Pancreas (tissue), 10 donors: ENCODE results near the gene SLC1A3. TPM values are rescaled to one million over a fixed set of nuclear protein-coding genes. Genes with fewer than 3 reads are reported as not detected.

ENCODE experiments used
- ATAC-seq, 4 donors: fragments of 200-7000 bp; cut with Tn5 transposase; one replicate each; pipeline versions ENCODE4 v1.8.0 to v1.9.1; 2020; ENCODE audit warnings: mild to moderate bottlenecking in 4 of 4, moderate library complexity in 4 of 4
- DNase-seq, 6 donors: peaks; one replicate each; pipeline ENCODE4 v3.0.0-alpha.2; 2020
- FAIRE-seq: peaks from 2 replicates; lab custom pipeline; 2012; peaks lifted over from hg19 to GRCh38; lab: Jason Lieb, UNC
- H3K27ac ChIP-seq, 4 donors: fragments of 200-600 bp; sonication (generic); 1 replicate in 3 of 4; 2 replicates in 1 of 4; pipeline versions ENCODE4 v1.5.0 to v1.8.0; 2020
- H3K27me3 ChIP-seq, 4 donors: fragments of 200-600 bp; one replicate each; pipeline ENCODE4 v1.8.0; 2021
- H3K36me3 ChIP-seq, 3 donors: fragments of 200-600 bp; sonication (generic) in 1 of 3; one replicate each; pipeline versions ENCODE4 v1.5.0 to v1.8.0; 2020 to 2021
- H3K4me1 ChIP-seq, 3 donors: fragments of 200-600 bp; one replicate each; pipeline ENCODE4 v1.8.0; 2021
- H3K4me3 ChIP-seq, 4 donors: fragments of 200-600 bp; sonication (generic) in 2 of 4; one replicate each; pipeline versions ENCODE4 v1.5.0 to v1.8.0; 2020 to 2021
- H3K9me3 ChIP-seq, 4 donors: fragments of 200-600 bp; one replicate each; pipeline ENCODE4 v1.8.0; 2021
- WGBS, 2 donors: extraction: QIAGEN DNeasy Blood & Tissue Kit; methylation state at CpG; one replicate each; pipeline ENCODE4 v1.1.7; 2013; 5-methylcytosine and 5-hydroxymethylcytosine counted together
- intact Hi-C, 3 donors: fragments of 100-400 bp; cut with DNase I; formaldehyde crosslinking; loops; one replicate each; pipeline versions ENCODE4 v1.11.1 to v1.14.2; 2022
- polyA plus RNA-seq, 2 donors: library from polyadenylated mRNA; stranded (reverse); fragments of 200-250 nt; gene quantifications; one replicate each; pipeline ENCODE4 v1.2.3, GENCODE V29; 2013
- total RNA-seq, 6 donors: library from RNA; stranded (reverse); fragmentation: NEBNext Ultra II Directional in 4 of 6; extraction: Animal tissue kit (Norgen Biotek cat#: 25700) in 4 of 6; gene quantifications; one replicate each; pipeline versions ENCODE4 v1.2.1 to v1.2.4, GENCODE V29; 2021 to 2023
- TF ChIP-seq, protein P1 (sequence below), 4 donors: fragments of 200-600 bp; sonication (generic) in 3 of 4; IDR thresholded peaks; one replicate each; pipeline versions ENCODE4 v1.5.0 to v1.8.0; 2021; ENCODE audit warnings: antibody characterized with exemption in 4 of 4
- donor health status: healthy with polysubstance abuse.
- donor health status: DM: no; HTN: no; CAD: no; lungs with moderate emphysema.
- donor health status: DM: no; HTN: no; CAD: no.
- donor health status: control.
- donor health status: control.
- donor health status: Bipolar disorder and iron deficiency.
- donor health status: DM: yes; HTN: yes; CAD: no.
- donor health status: DM: no; HTN: no; CAD: no.
- donor health status: DM: no; HTN: no; CAD: no.
- donor health status: DM: yes; HTN: yes; CAD: no.

SLC1A3 gene
- total and polyA plus RNA-seq, 8 donors = 0.87 to 21.0 (median 1.7) TPM

DNA sequence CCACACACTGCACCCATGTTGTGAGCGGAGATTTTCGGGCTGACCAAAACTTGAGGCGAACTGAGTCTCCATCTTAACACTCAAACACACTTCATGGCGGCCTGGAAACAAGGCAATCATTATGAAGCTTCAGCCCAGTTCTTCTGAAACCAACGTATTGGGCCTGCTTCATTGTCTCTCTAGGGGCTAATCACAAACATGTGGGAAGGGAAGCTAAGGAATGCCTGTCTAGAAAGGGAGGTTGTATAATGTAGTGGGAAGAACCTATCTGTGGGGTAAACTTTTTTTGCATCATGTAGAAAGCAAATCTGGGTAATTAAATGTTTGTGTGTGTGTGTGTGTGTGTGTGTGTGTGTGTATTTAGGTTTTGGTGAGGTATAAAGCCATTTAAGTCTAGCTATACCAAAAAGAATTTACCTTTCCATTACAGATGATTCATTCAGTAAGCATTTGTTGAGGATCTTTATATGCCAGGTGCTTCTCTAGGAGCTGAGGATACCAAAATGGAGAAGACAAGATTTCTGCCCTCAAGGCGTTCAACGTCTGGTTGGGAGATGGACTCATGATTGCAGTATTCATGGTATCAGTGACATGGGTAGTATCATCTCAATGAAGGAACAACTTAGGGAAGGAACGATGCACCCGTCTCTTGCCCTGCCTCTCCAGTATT, 29.4 kb downstream of the SLC1A3 start:
- no peaks in the 10 kb centered on the region for H3K4me1 ChIP-seq
- intact Hi-C loops = no loop called here
- FAIRE-seq (no peak), DNase-seq (no peak), ATAC-seq (no peak)
- no peak overlapping the region for H3K4me3 ChIP-seq
- H3K36me3 ChIP-seq = no peaks in the 10 kb centered on the region
- TF ChIP-seq, protein P1, sequence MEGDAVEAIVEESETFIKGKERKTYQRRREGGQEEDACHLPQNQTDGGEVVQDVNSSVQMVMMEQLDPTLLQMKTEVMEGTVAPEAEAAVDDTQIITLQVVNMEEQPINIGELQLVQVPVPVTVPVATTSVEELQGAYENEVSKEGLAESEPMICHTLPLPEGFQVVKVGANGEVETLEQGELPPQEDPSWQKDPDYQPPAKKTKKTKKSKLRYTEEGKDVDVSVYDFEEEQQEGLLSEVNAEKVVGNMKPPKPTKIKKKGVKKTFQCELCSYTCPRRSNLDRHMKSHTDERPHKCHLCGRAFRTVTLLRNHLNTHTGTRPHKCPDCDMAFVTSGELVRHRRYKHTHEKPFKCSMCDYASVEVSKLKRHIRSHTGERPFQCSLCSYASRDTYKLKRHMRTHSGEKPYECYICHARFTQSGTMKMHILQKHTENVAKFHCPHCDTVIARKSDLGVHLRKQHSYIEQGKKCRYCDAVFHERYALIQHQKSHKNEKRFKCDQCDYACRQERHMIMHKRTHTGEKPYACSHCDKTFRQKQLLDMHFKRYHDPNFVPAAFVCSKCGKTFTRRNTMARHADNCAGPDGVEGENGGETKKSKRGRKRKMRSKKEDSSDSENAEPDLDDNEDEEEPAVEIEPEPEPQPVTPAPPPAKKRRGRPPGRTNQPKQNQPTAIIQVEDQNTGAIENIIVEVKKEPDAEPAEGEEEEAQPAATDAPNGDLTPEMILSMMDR (IDR thresholded peaks at IDR 0.05) = no peak
- 77 to 89% methylated on average over 9 of the region's 9 CpGs for WGBS, 2 donors
- H3K9me3 ChIP-seq = no peaks in the 10 kb centered on the region
- H3K27ac ChIP-seq = no peak overlapping the region
- H3K27me3 ChIP-seq = no peaks in the 10 kb centered on the region

DNA sequence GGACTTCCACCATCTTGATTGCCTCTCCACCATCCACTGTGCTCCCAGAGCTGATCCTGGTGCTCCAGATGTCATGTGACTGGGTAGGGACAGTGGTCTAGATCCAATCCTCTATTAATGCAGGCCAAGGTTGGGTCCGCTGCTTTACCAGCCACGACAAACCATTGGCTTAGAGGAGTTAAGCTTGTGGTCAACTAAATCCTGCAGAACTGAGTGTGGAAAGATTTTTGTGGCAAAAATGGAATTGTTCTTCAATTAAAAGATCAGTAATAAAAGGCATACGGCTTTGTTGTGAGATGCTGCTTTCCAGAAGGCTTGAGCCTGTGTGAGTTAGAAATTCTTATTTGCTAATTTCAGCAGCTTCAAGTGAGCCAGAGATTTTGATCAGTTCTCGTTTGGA, 30.7 kb downstream of the SLC1A3 start:
- TF ChIP-seq, protein P1 (IDR thresholded peaks at IDR 0.05) = no peak
- DNase-seq (no peak), ATAC-seq (no peak), FAIRE-seq (no peak)
- no peaks in the 10 kb centered on the region for H3K36me3 ChIP-seq
- H3K9me3 ChIP-seq = no peaks in the 10 kb centered on the region
- intact Hi-C loops = no loop called here
- no peak overlapping the region for H3K4me3 ChIP-seq
- no peaks in the 10 kb centered on the region for H3K27me3 ChIP-seq
- H3K4me1 ChIP-seq = no peaks in the 10 kb centered on the region
- 67 to 76% methylated on average over 4 of the region's 4 CpGs for WGBS, 2 donors
- no peak overlapping the region for H3K27ac ChIP-seq

DNA sequence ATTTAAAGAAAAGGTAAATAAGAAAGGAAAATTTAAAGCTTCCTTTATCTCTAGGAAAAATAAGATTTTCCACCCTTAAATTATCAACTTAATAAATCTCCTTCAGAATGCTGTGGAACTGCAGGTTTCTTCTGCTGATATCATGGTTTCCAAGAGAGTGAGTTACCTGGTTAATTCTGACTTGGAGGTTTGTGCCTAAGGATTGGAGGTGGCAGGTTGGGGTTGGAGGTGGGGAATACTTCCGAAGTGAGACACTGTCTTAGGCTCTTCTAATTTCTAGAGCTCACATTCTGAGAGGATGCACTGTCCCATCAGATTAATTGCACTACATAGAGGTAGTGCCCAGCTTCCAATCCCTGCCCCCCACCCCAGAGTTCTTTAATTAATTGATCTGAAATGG, 31.1 kb downstream of the SLC1A3 start:
- Histone ChIP-seq H3K9me3 (no peaks in the 10 kb centered on the region), H3K4me3 (no peak overlapping the region), H3K36me3 (no peaks in the 10 kb centered on the region), H3K4me1 (no peaks in the 10 kb centered on the region), H3K27me3 (no peaks in the 10 kb centered on the region), H3K27ac (no peak overlapping the region)
- intact Hi-C loops = no loop called here
- no peak for FAIRE-seq
- TF ChIP-seq, protein P1 (IDR thresholded peaks at IDR 0.05) = no peak
- DNase-seq = no peak
- WGBS, 2 donors = 72 to 80% methylated on average over 1 of the region's 1 CpG
- ATAC-seq = no peak

DNA sequence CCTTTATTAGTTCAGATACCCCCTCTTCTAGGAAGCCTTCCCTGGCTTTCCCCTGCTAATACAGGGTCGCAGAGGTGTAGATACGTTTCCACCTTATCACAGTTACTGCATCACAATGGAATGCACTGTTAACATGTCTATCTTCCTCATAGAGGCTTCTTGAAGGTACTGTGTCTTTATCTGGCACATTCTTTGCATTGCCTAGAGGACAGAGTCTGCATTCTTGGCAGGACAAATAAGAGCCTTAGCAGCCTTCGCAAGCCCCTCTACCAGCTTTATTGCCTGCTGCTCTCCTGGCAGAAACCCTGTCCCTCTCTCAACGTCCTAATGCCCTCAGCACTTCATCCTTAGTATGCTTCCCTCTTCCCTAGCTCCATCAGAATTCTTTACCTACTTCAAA, 31.6 kb downstream of the SLC1A3 start:
- WGBS, 2 donors = 26 to 27% methylated on average over 4 of the region's 4 CpGs
- Histone ChIP-seq H3K27me3 (no peaks in the 10 kb centered on the region), H3K4me1 (no peaks in the 10 kb centered on the region), H3K36me3 (no peaks in the 10 kb centered on the region), H3K4me3 (no peak overlapping the region), H3K9me3 (no peaks in the 10 kb centered on the region), H3K27ac (no peak overlapping the region)
- DNase-seq = no peak
- TF ChIP-seq, protein P1 (IDR thresholded peaks at IDR 0.05) = no peak
- no peak for FAIRE-seq
- intact Hi-C loops = no loop called here
- no peak for ATAC-seq

DNA sequence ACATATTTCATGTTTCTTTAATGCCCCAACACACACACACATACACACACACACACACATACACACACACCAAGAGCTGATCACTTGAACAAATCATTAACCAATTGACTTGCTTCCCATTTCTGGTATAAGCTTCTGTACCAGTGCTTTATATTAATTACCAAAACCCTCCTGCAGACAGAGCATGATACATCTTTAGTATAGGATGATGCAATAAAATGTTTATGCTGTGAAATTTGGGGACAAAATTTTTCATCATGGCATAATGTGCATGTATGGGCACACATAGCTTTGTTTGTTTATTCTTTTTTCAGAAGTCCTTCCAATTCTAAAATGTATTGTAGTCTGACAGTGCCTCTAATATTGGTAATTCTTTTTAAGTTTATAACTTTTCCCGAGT, 34.5 kb downstream of the SLC1A3 start:
- H3K4me3 ChIP-seq = no peak overlapping the region
- 33 to 53% methylated on average over 1 of the region's 1 CpG for WGBS, 2 donors
- intact Hi-C loops = no loop called here
- H3K36me3 ChIP-seq = no peaks in the 10 kb centered on the region
- TF ChIP-seq, protein P1 (IDR thresholded peaks at IDR 0.05) = no peak
- no peak for DNase-seq
- no peaks in the 10 kb centered on the region for H3K4me1 ChIP-seq
- H3K27me3 ChIP-seq = no peaks in the 10 kb centered on the region
- no peaks in the 10 kb centered on the region for H3K9me3 ChIP-seq
- ATAC-seq = no peak
- H3K27ac ChIP-seq = no peak overlapping the region
- no peak for FAIRE-seq
